SU-DHL-6 (cell line): Measurements from ENCODE around the gene CAMKK1.

Experiments
- H2AFZ ChIP-seq: fragments of 200-600 bp; sonication (generic); 2 replicates; pipeline ENCODE4 v1.6.1; 2014; ENCODE audit warnings: low read depth, mild to moderate bottlenecking, moderate library complexity, mixed read lengths, antibody characterized with exemption, low read length; ENCODE audit not compliant: severe bottlenecking
- H3F3A ChIP-seq: fragments of 200-600 bp; shearing (Covaris generic); 2 replicates; pipeline ENCODE4 v1.6.0; 2016; ENCODE audit warnings: antibody characterized with exemption, mild to moderate bottlenecking; ENCODE audit not compliant: insufficient read depth
- H3K27ac ChIP-seq: fragments of 200-600 bp; sonication (generic); 2 replicates; pipeline ENCODE4 v1.5.1; 2016; ENCODE audit warnings: low read depth, mild to moderate bottlenecking, low read length, moderate library complexity, mixed read lengths
- H3K27me3 ChIP-seq: fragments of 200-600 bp; sonication (generic), shearing (Covaris generic); 2 replicates; pipeline ENCODE4 v1.6.0; 2014; ENCODE audit warnings: mild to moderate bottlenecking, low read length
- H3K36me3 ChIP-seq: fragments of 200-600 bp; sonication (generic); 2 replicates; pipeline ENCODE4 v1.6.1; 2014; ENCODE audit warnings: mild to moderate bottlenecking, low read length, mixed read lengths
- H3K4me2 ChIP-seq: fragments of 300-600, 200-600 bp; shearing (Covaris generic), sonication (generic); 2 replicates; pipeline ENCODE4 v1.6.0; 2014; ENCODE audit warnings: low read length, low read depth, mild to moderate bottlenecking; ENCODE audit not compliant: poor library complexity, severe bottlenecking
- H3K4me3 ChIP-seq: fragments of 200-600 bp; sonication (generic); 2 replicates; pipeline ENCODE4 v1.5.1; 2014; ENCODE audit warnings: antibody characterized with exemption, low read length, mild to moderate bottlenecking, mixed read lengths; ENCODE audit not compliant: insufficient read depth, poor library complexity, severe bottlenecking
- H3K79me2 ChIP-seq: fragments of 200-600 bp; sonication (generic); 2 replicates; pipeline ENCODE4 v1.6.1; 2014; ENCODE audit warnings: mild to moderate bottlenecking, low read length, moderate library complexity; ENCODE audit not compliant: insufficient read depth
- H3K9ac ChIP-seq: fragments of 200-600 bp; sonication (generic); 2 replicates; pipeline ENCODE4 v1.7.0; 2014; ENCODE audit warnings: mild to moderate bottlenecking, low read length
- H3K9me2 ChIP-seq: fragments of 200-600 bp; sonication (generic); replicated peaks from 2 replicates; pipeline ENCODE4 v1.6.1; 2014; ENCODE audit warnings: low read length; ENCODE audit not compliant: insufficient read depth
- H3K9me3 ChIP-seq: fragments of 200-600 bp; sonication (generic); 2 replicates; pipeline ENCODE4 v1.6.1; 2014; ENCODE audit warnings: low read length, mixed read lengths; ENCODE audit not compliant: insufficient read depth
- H4K20me1 ChIP-seq: fragments of 200-600 bp; sonication (generic); 2 replicates; pipeline ENCODE4 v1.6.1; 2014; ENCODE audit warnings: low read depth, mild to moderate bottlenecking, antibody characterized with exemption, low read length, moderate library complexity, mixed read lengths
- CTCF ChIP-seq: fragments of 200-600 bp; sonication (generic); IDR thresholded peaks from one replicate; pipeline ENCODE4 v1.5.1; 2017; ENCODE audit warnings: antibody characterized with exemption, mild to moderate bottlenecking, low read length, moderate library complexity; ENCODE audit not compliant: insufficient read depth, poor library complexity, severe bottlenecking
- EZH2phosphoT487 ChIP-seq: fragments of 200-600 bp; sonication (generic), shearing (Covaris generic); conservative IDR thresholded peaks from 2 replicates; pipeline ENCODE4 v1.6.1; 2018; ENCODE audit warnings: mild to moderate bottlenecking, antibody characterized with exemption, low read length, moderate library complexity, mixed read lengths

CAMKK1 gene

DNA sequence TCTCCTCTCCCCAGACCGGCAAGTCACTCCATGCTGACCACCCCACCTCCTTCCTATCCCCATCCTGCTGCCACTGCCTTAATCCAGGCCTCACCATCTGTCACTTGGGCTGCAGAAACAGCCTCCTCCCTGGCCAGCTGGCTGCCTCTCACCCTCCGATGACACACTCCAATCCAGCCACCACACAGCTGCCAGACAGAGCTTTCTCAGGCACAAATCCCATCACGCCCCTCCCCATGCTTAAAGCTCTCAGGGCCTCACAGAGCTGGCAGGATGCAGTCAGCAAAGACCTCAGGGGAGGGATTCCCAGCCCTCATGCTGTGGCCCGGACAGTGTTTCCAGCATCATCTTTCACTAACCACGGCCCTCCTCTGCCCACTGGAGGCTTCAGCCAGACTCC is 13.7 kb downstream of the CAMKK1 start:
- Histone ChIP-seq H3K79me2 (no peaks in the 10 kb centered on the region), H3K4me2 (no peak overlapping the region), H3K27ac (no peak overlapping the region), H3K27me3 (no peaks in the 10 kb centered on the region), H3K9me3 (no peaks in the 10 kb centered on the region), H4K20me1 (no peaks in the 10 kb centered on the region), H2AFZ (no peak overlapping the region), H3K9ac (no peak overlapping the region), H3K36me3 (no peaks in the 10 kb centered on the region), H3K4me3 (no peak overlapping the region), H3K9me2 (no peaks in the 10 kb centered on the region), H3F3A (no peaks in the 10 kb centered on the region)
- TF ChIP-seq CTCF, result no peak
- TF ChIP-seq EZH2phosphoT487, result no peak

- no peak for TF ChIP-seq CTCF
- no peak for TF ChIP-seq EZH2phosphoT487
- no peaks in the 10 kb centered on the region for H3K27me3 ChIP-seq
- no peak overlapping the region for H3K4me2 ChIP-seq
- no peak overlapping the region for H3K27ac ChIP-seq
- no peak overlapping the region for H3K9ac ChIP-seq
- H4K20me1 ChIP-seq, result no peaks in the 10 kb centered on the region
- H2AFZ ChIP-seq, result no peak overlapping the region
- no peaks in the 10 kb centered on the region for H3K36me3 ChIP-seq
- no peaks in the 10 kb centered on the region for H3K9me2 ChIP-seq
- H3K79me2 ChIP-seq, result no peaks in the 10 kb centered on the region
- no peaks in the 10 kb centered on the region for H3F3A ChIP-seq
- no peaks in the 10 kb centered on the region for H3K9me3 ChIP-seq
- no peak overlapping the region for H3K4me3 ChIP-seq
Measured at GRCh38 chr17:3877220-3877619, 15.6 kb downstream of the CAMKK1 start.

- no peak overlapping the region for H3K27ac ChIP-seq
- no peak for TF ChIP-seq CTCF
- no peak for TF ChIP-seq EZH2phosphoT487
- no peaks in the 10 kb centered on the region for H3F3A ChIP-seq
- H3K36me3 ChIP-seq, result no peaks in the 10 kb centered on the region
- no peaks in the 10 kb centered on the region for H3K79me2 ChIP-seq
- no peaks in the 10 kb centered on the region for H3K27me3 ChIP-seq
- no peak overlapping the region for H3K9ac ChIP-seq
- no peak overlapping the region for H3K4me2 ChIP-seq
- H2AFZ ChIP-seq, result no peak overlapping the region
- H4K20me1 ChIP-seq, result no peaks in the 10 kb centered on the region
- no peak overlapping the region for H3K4me3 ChIP-seq
- H3K9me2 ChIP-seq, result no peaks in the 10 kb centered on the region
- H3K9me3 ChIP-seq, result no peaks in the 10 kb centered on the region
Measured at GRCh38 chr17:3875317-3875716, 17.5 kb downstream of the CAMKK1 start.

GRCh38 chr17:3873862-3874261 is 19.0 kb downstream of the CAMKK1 start:
- Histone ChIP-seq H3K4me3 (no peak overlapping the region), H3K79me2 (no peaks in the 10 kb centered on the region), H4K20me1 (no peaks in the 10 kb centered on the region), H3K4me2 (no peak overlapping the region), H2AFZ (no peak overlapping the region), H3F3A (no peaks in the 10 kb centered on the region), H3K9me3 (no peaks in the 10 kb centered on the region), H3K27me3 (no peaks in the 10 kb centered on the region), H3K9me2 (no peaks in the 10 kb centered on the region), H3K27ac (no peak overlapping the region), H3K9ac (no peak overlapping the region), H3K36me3 (no peaks in the 10 kb centered on the region)
- TF ChIP-seq CTCF (no peak), EZH2phosphoT487 (no peak)
